HG03469 (cell line): ENCODE measurements around the gene WBP1.
A peak's percentile ranks its signal among the peaks of the same experiment; 100 is the strongest.
"Not testable (repeated sequence)": the region's sequence is repeated elsewhere in the genome, so short reads cannot be mapped to it uniquely, and the experiment has no call there.

Experiments used
- ATAC-seq: cut with Tn5 transposase; IDR thresholded peaks from one replicate; pipeline ENCODE4 v1.9.1; 2021; ENCODE audit warnings: mild to moderate bottlenecking, moderate library complexity, moderate number of reproducible peaks; ENCODE audit not compliant: unreplicated experiment

The WBP1 gene

GRCh38 chr2:74426181-74426758, 32.0 kb upstream of the WBP1 start:
- no peak for ATAC-seq

- ATAC-seq: no peak
Measured at GRCh38 chr2:74427551-74427950, 30.7 kb upstream of the WBP1 start.

DNA sequence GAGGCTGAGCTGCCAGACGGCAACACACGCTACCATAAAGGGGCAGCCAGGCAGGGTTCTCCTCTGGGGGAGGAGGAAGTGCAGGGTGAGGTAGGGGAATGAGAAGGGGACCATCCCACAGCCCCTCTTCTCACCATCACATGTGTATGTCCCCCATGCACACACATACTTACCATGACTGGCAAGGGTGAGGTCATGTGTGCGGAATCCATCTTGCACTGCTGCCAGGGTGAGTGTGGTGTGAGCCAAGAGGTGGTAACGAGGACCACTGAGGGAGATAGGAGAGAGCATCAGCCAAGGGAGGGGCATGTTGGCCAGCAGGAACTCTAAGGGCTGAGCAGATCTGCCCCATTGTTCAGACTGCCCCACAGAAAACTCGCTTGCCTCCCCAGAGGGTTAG, 29.6 kb upstream of the WBP1 start:
- ATAC-seq: no peak

- ATAC-seq: no peak
Measured at GRCh38 chr2:74429487-74430451, 28.5 kb upstream of the WBP1 start.

GRCh38 chr2:74430502-74430901, 27.7 kb upstream of the WBP1 start:
- ATAC-seq: no peak

DNA sequence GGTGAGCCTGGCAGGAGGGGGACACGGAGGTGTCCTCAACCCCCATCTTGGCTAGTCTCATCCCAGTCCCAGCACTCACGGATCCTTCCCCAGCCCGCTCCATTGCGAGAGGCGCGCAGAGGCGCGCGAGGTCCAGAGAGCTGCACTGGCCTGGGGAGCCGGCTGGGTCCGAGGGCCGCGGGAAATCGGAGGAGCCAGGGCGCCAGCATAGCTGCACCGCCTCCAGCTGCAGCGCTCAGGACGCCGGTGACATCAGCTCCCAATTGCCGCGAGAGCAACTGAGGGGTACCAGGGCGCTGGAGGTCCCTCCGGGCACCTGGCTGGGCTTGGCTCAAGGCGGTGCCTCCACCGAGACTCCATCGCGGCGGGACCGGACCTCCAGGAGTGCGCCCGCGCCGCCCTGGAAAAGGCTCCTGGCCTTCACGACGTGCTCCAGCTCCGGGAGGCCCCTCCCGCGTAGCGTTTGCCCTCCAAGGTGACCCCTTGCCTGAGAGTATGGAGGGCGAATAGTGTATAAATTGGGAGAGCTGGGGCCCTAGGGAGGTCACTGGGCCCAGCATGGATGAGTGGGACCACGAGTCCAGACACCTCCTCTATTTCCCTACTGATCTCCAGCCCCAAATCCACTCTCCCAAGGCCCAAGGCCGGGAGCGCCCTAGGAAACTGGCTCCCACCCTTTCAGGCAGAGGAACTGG, 22.0 kb upstream of the WBP1 start:
- no peak for ATAC-seq

- no peak for ATAC-seq
Measured at GRCh38 chr2:74436848-74437695, 21.2 kb upstream of the WBP1 start.

DNA sequence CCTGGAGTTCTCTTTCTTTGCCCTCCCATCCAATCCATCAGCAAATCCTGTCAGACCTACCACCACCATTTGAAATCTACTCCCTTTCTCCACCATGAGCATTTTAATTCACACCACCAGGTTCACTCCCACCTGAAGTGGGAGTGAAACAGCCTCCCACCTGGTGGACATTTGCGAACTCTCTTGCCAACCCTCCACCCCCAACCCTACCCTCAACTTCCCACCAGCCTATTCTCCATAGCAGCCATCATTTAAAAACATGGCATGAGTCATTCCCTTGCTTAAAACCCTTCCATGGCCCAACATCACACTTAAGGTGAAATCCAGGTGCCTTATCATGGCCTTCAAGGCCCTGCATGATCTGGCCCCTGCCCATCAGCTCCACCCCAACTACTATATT, 20.0 kb upstream of the WBP1 start:
- ATAC-seq: no peak

GRCh38 chr2:74439373-74439772, 18.9 kb upstream of the WBP1 start:
- ATAC-seq: no peak

- no peak for ATAC-seq
Measured at GRCh38 chr2:74439803-74440377, 18.3 kb upstream of the WBP1 start.

- peak; percentile 69 for ATAC-seq
Measured at GRCh38 chr2:74440378-74441169, 17.7 kb upstream of the WBP1 start.

DNA sequence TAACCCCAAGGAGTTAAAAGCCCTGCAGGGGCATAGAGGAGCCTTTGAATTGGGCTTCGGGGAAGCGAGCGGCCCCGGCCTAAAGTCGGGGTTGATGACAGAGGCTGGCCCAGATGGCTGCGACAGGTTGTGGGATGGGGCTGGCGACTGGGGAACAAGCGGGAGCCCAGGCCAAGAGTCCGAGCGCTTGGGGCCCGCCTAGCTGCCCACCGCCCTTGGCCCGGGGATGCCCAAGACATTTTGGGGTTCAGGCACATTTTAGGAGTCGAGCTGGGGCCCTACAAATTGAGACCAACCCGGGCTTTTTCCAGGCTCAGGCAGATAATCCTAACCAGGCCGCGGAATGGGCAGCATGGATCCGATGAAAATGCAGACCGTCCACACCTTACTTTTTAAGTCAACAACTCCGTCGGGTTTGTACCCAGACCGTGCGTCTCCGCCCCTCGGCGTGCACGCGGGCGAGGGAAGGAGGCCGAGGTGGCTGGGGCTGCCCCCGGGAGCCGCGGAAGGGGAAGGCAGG, 17.0 kb upstream of the WBP1 start:
- no peak for ATAC-seq

- no peak for ATAC-seq
Measured at GRCh38 chr2:74441690-74442482, 16.4 kb upstream of the WBP1 start, which contains the start of gene RTKN. RTKN (minus strand) TSS chr2:74441937; CDS start chr2:74441816, 121 bp downstream.

- ATAC-seq: not testable (repeated sequence)
Measured at GRCh38 chr2:74442483-74443297, 15.5 kb upstream of the WBP1 start.

DNA sequence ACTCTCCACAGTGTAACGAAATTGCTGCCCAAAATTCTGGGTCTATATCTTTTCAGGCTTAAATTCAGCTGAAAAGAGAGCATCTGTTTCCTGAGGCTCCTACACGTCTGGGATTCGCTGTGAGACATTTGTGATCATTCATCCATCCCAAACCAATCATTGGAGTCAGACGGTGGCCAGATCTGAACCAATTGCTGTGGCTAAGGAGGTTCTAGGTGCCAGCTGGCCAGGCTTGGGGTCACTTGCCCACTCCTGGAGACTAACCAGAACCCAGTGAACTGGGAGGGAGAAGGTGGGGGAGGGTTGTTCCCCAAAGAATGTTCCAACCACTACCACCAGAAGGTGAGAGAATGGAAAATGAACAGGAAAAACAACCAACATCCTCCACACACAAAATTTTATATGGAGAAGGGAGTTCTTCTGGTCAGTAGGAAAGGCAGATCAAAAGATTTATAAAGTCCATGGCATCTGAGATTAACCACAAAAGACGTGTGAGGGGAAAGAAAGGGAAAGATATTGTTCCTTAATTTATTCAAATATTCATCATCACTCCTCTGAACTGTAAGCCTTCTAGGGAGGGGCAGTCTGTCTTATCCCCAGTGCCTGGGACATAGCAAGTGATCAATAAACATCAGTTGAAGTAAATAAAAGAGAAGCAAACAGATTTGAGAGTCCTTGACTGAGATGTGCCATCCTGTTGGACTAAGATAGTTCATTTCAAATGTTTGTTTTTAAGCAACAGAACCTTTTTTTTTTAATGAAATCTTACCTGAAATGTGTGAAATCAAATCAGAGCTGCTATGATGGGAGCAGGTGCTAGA, 13.5 kb upstream of the WBP1 start:
- ATAC-seq: no peak

DNA sequence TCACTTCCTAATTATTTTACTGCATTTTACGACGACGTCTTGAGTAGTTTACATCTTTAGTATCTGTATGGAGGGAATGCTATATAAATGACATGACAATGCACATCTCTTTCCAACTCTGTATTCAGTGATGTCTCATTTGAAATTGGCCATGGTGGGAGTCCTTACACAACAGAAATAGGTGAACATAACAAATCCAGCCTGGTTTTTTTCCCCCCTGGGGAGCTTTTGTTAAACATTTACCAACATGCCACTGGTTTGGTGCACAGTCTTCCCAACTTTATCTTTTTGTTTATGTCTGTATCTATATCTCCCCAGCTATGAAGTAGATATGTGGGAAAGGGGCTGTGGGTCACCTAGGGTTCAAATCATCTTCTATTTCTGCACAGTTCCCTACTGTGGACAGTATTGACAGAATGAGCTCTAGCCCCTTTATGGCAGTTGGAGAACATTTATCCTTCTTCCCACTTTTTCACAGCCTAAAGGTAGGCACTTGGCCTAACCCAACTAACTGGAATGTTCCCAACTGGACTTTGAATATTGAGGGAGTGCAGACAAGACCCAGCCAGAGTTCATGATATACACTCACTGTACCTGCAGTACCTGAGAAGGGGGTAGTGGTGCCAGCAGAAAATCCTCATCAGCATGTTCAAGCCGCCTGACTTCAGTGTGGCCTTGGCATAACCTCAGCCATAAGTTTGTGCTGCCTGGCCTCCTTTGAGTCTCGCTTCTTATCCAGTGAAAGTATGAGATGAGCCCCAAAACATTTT, 10.8 kb upstream of the WBP1 start:
- no peak for ATAC-seq
